Endometrial microvascular endothelial cells (primary cell): ENCODE results near the gene BMP6. TPM values are rescaled to one million over a fixed set of nuclear protein-coding genes. Genes with fewer than 3 reads are reported as not detected.

Experiments
- in situ Hi-C: cut with HindIII; loops from 2 replicates; pipeline ENCODE4 v1.10.0; 2017; ENCODE audit warnings: low sequenced_read_pairs, low pct_unique_long_range_greater_than_20kb; ENCODE audit errors: inconsistent ontology term
- total RNA-seq: library from RNA; depleted of rRNA; stranded (reverse); fragments of >200 nt; gene quantifications from one replicate; pipeline ENCODE4 v1.2.3, GENCODE V29; 2015; ENCODE audit errors: inconsistent ontology term

The BMP6 gene
- total RNA-seq, 1 donor from 2014 or later: 66.6 TPM

GRCh38 chr6:7859591-7859990 lies 133.7 kb downstream of the BMP6 start:
- in situ Hi-C loops: no loop called here

DNA sequence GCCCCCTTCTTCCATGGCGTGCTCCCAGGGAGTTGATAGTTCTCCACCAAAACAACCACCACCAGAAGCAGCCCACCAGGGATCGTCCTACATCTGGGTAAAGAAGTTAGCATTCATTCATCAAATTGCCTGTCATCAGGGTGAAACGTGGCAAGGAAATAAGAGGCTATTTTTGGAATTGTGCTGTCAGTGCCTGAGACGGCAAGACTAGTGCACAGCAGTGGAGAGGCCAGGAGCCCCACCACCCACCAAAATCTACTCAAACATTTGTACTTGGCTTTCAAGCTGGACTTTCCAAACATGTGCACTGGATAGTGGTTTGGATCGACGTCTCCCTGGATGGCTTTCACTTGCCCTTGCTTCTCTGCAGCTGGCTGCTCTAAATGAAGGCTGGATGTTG lies 139.9 kb downstream of the BMP6 start:
- in situ Hi-C loops: no loop called here

DNA sequence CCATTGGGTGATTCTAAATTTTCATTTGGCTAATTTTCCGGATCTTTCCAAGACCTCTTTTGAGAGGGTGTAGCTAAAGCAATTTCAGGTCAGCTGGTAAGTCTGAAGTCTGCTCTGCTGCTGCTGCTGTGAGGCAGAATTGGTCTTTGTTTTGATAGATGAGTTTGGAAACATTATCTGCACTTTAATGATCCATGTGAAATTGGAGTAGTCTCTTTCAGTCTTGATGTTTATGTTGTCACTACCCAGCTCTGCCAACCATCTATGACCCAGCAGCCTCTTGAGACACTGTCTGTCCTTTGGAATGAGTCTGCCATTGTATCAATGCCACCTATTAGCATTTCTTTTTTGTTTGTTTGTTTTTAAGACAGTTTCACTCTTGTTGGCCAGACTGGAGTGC lies 140.6 kb downstream of the BMP6 start:
- in situ Hi-C loops: no loop called here

DNA sequence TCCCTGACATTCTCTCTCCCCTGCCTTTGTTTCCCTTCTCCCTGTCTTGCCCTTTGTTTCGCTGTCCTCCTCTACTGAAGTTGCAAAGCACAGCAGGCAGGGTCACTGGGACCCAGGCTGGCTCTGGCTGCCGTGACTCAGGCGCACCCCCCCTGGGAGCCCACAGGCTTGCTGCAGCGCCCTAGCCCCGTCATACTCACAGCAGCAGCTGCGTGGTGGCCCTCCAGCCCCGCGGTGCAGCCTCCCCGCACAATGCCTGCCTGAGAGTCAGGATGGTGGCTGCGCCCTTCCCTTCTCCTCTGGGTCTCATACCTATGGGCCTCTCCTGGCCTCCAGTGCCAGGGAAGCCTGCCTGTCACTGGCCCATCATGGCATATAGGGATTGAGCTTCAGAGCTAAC lies 143.0 kb downstream of the BMP6 start:
- in situ Hi-C loops: no loop called here

DNA sequence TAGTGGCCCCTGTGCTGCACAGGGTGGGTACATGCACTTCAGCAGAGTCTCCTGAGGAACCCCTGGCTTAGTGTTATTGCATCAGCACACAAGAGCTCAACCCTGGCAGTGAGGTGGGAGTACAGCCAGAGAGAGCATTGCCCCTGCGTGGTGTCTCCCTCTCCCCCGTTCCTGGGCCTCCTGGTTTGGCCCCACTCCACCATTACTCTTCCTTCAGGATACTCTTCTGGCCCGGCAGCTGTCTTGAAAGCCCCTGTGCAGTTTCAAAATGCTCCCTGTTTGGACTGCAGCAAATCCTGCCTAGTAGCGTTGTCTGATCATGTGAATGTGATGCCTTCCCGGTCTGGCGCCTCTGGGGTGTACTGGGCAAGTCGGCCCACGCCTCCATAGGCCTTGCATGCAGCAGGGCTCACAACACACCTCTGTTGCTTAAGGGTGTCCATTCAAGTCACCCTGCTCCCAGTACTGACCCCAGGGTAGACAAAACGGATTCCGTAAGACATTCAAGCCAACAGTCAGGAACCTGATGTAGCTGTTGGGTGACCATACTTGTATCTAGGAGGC lies 152.6 kb downstream of the BMP6 start:
- in situ Hi-C loops: no loop called here

GRCh38 chr6:7879043-7879442 lies 153.1 kb downstream of the BMP6 start:
- in situ Hi-C loops: no loop called here

- in situ Hi-C loops: no loop called here
These were observed 153.7 kb downstream of the BMP6 start for GRCh38 chr6:7879579-7879978.

GRCh38 chr6:7879980-7880717 lies 154.2 kb downstream of the BMP6 start:
- in situ Hi-C loops: no loop called here

GRCh38 chr6:7880718-7881107 lies 154.8 kb downstream of the BMP6 start:
- in situ Hi-C loops: no loop called here

DNA sequence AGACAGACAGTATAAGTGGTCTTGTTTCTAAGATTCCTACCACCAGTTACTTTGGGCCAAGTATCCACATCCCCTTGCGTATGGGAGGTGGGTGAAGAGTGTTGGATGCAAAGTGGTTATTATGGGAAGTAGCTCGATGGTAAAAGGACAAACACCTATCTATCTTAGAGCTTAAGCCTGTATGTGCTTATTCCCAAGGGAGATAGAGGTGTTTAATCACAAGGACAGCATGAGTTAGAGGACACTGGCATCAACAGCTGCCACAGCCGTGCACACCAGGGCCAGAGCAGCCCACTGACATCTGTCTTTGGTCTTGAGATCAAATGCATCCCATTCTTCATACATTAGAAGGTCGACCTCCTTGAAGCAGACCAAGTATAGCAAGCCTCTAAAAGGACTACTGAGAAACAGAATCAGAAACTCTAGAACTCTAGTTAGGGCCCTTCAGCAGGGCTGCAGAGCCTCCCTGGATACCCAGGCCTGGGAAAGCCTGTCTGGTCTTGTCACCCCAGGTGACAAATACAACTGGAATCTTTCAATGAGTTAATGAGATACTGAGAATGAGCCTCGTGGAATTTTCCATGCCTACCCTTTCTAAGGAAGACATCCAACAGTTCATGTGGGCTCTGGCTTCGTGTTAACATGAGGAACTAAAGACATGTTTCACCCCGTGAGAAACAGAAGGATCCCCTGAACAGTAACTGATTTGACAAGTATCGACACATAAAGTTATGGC lies 156.0 kb downstream of the BMP6 start:
- in situ Hi-C loops: no loop called here

GRCh38 chr6:7882505-7883257 lies 156.8 kb downstream of the BMP6 start:
- in situ Hi-C loops: no loop called here

- in situ Hi-C loops: no loop called here
These were observed 157.5 kb downstream of the BMP6 start for GRCh38 chr6:7883381-7883780.

GRCh38 chr6:7886132-7886531 lies 160.2 kb downstream of the BMP6 start:
- in situ Hi-C loops: no loop called here

GRCh38 chr6:7887278-7887991 lies 161.5 kb downstream of the BMP6 start:
- in situ Hi-C loops: no loop called here

DNA sequence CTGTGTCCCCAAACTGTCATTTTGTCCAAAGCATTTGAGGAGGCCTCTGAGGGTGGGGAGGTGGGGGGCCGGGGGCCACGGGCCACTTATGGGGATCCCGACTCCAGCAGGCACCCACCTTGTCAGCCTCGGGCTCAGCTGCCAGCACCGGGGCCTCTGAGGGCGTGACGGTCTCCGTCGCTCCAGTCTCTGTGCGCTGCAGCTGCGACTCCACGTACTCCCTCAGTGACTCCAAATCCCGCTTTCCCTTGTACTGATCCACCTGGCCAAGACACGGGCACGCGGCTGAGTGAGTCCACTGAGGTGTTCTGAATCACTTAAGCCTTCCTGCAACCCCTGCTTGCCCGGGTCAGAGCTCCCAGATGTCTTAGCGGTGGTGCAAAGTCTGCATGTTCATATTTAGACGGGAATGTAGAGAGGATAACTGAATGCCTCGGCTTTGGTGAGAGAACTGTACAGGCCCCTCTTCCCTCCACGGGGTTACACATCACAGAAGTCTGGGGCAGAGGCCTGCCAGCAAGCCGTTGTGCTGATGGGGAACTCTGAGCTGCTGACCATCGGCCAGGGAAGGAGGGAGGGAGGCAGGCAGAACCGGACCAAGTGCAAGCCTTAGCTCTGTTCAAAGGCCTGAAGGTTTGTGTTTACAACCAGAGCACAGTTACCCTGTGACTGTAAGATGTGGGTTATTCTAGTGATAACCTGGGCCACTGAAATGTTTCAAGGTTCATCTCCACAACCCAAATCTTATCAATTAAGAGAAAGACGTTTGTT lies 162.9 kb downstream of the BMP6 start:
- in situ Hi-C loops: no loop called here

DNA sequence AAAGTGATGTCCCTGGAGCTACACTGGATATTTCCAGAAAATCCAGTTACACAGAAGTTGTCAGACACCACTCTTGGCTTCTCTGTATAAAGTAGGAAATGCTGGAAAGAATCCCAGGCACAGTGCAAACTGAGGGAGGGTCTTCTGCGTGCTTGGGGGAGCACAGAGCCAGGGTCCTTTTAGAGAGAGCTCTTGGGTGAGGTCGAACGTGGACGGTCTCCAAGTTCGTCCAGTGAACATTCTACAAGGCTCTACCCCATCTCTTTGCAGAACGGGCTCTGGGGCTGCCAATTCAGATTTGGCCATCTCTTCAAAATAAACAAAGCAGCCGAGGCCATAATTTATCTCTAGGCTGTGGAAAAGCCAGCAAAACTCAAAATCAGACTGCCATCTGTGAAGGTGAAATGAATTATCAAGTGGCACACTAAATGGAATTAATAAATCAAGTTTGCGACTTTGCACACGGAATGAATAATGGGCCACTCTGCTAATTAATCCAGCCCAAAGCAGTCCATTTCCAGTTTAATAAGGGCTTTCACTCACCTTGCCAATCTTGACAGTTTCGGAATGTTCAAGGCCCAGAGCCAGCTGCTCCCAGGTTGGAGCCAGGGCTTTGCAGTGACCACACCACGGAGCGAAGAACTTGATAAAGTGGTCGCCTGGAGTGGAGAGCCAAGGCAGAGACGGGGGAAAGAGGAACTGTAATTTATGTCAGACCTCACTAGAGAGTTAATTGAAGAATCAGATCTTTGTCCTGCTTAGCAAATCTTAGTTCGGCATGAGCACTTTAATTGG lies 165.4 kb downstream of the BMP6 start:
- in situ Hi-C loops: loop anchor here (10.0 kb wide), 1 partner anchor 114 kb away; no protein-coding TSS in a partner anchor

DNA sequence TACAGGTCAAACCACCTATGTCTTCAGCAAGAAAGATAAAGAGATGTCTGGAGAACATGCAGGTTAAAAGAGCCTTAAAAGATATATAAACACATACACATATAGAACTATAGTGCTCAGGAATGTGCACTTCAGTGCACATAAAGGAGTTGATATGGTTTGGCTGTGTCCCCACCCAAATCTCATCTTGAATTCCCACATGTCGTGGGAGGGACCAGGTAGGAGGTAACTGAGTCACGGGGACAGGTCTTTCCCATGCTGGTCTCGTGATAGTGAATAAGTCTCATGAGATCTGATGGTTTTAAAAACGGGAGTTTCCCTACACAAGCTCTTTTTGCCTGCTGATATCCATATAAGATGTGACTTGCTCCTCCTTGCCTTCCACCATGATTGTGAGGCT lies 166.5 kb downstream of the BMP6 start:
- in situ Hi-C loops: loop anchor here (10.0 kb wide), 1 partner anchor 112 kb away; no protein-coding TSS in a partner anchor
